H9 (cell line): ENCODE measurements around the gene NSG1. TPM values are rescaled to one million over a fixed set of nuclear protein-coding genes. Genes with fewer than 3 reads are reported as not detected.

Source experiments
- DNase-seq: peaks from one replicate; pipeline ENCODE4 v3.0.0-alpha.2; 2017
- H2AFZ ChIP-seq: one replicate; pipeline ENCODE4 v1.6.1; 2013; ENCODE audit warnings: mild to moderate bottlenecking, low read length, control low read depth, moderate library complexity
- H2AK5ac ChIP-seq: 2 replicates; pipeline ENCODE4 v1.6.1; 2013; ENCODE audit warnings: low read length, control low read depth, mixed read lengths; ENCODE audit not compliant: insufficient read length
- H2BK120ac ChIP-seq: one replicate; pipeline ENCODE4 v1.6.1; 2013; ENCODE audit warnings: low read depth, mild to moderate bottlenecking, low read length, control low read depth, inconsistent platforms; ENCODE audit not compliant: poor library complexity, severe bottlenecking
- H2BK12ac ChIP-seq: 2 replicates; pipeline ENCODE4 v1.6.1; 2013; ENCODE audit warnings: low read length, control low read depth, mixed read lengths, low read depth; ENCODE audit not compliant: insufficient read length
- H2BK15ac ChIP-seq: 2 replicates; pipeline ENCODE4 v1.6.1; 2013; ENCODE audit warnings: low read depth, low read length, control low read depth
- H2BK20ac ChIP-seq: one replicate; pipeline ENCODE4 v1.6.1; 2013; ENCODE audit warnings: low read depth, mild to moderate bottlenecking, low read length, control low read depth, inconsistent platforms; ENCODE audit not compliant: poor library complexity, severe bottlenecking
- H2BK5ac ChIP-seq: 2 replicates; pipeline ENCODE4 v1.6.1; 2013; ENCODE audit warnings: low read length, control low read depth, mixed read lengths; ENCODE audit not compliant: insufficient read length
- H3K14ac ChIP-seq: 2 replicates; pipeline ENCODE4 v1.6.1; 2013; ENCODE audit warnings: low read length, control low read depth; ENCODE audit not compliant: insufficient read depth
- H3K18ac ChIP-seq: 2 replicates; pipeline ENCODE4 v1.6.1; 2013; ENCODE audit warnings: low read depth, mild to moderate bottlenecking, mixed read lengths, low read length, control low read depth; ENCODE audit not compliant: insufficient read length
- H3K23ac ChIP-seq: 2 replicates; pipeline ENCODE4 v1.6.1; 2013; ENCODE audit warnings: low read length, control low read depth, mixed read lengths, low read depth; ENCODE audit not compliant: insufficient read length
- H3K23me2 ChIP-seq: 2 replicates; pipeline ENCODE4 v1.6.1; 2013; ENCODE audit warnings: low read depth, mild to moderate bottlenecking, mixed read lengths, low read length, control low read depth; ENCODE audit not compliant: insufficient read length, poor library complexity, severe bottlenecking
- H3K27ac ChIP-seq: 2 replicates; pipeline ENCODE4 v1.5.1; 2013; ENCODE audit warnings: low read length, control low read depth, mixed read lengths, low read depth; ENCODE audit not compliant: insufficient read length
- H3K27me3 ChIP-seq: 2 replicates; pipeline ENCODE4 v1.6.1; 2013; ENCODE audit warnings: low read length, control low read depth, inconsistent platforms; ENCODE audit not compliant: insufficient read depth
- H3K4ac ChIP-seq: 2 replicates; pipeline ENCODE4 v1.6.1; 2013; ENCODE audit warnings: low read depth, mild to moderate bottlenecking, control low read depth, inconsistent platforms, low read length, moderate library complexity
- H3K4me1 ChIP-seq: 2 replicates; pipeline ENCODE4 v1.6.1; 2013; ENCODE audit warnings: low read length, control low read depth, inconsistent platforms; ENCODE audit not compliant: insufficient read depth
- H3K4me2 ChIP-seq: 2 replicates; pipeline ENCODE4 v1.6.1; 2013; ENCODE audit warnings: low read length, control low read depth, mixed read lengths; ENCODE audit not compliant: insufficient read length, insufficient read depth
- H3K56ac ChIP-seq: 2 replicates; pipeline ENCODE4 v1.6.1; 2013; ENCODE audit warnings: low read depth, mild to moderate bottlenecking, mixed read lengths, low read length, control low read depth; ENCODE audit not compliant: insufficient read length
- H3K79me1 ChIP-seq: 2 replicates; pipeline ENCODE4 v1.6.1; 2013; ENCODE audit warnings: low read depth, mild to moderate bottlenecking, moderate library complexity, low read length, control low read depth, inconsistent platforms; ENCODE audit not compliant: insufficient read depth, poor library complexity, severe bottlenecking
- H3K79me2 ChIP-seq: 2 replicates; pipeline ENCODE4 v1.6.1; 2013; ENCODE audit warnings: low read length, control low read depth, inconsistent platforms; ENCODE audit not compliant: insufficient read depth
- H3K9ac ChIP-seq: 2 replicates; pipeline ENCODE4 v1.6.1; 2013; ENCODE audit warnings: low read length, control low read depth, mixed read lengths; ENCODE audit not compliant: insufficient read length; ENCODE audit errors: extremely low read depth
- H3K9me3 ChIP-seq: one replicate; pipeline ENCODE4 v1.6.1; 2013; ENCODE audit warnings: low read depth, low read length, inconsistent platforms; ENCODE audit not compliant: control insufficient read depth
- H3T11ph ChIP-seq: one replicate; pipeline ENCODE4 v1.6.1; 2013; ENCODE audit warnings: mild to moderate bottlenecking, low read length, control low read depth, inconsistent platforms
- H4K20me1 ChIP-seq: one replicate; pipeline ENCODE4 v1.6.1; 2013; ENCODE audit not compliant: control insufficient read depth, insufficient read length, insufficient read depth
- H4K5ac ChIP-seq: 2 replicates; pipeline ENCODE4 v1.6.1; 2013; ENCODE audit warnings: low read depth, mild to moderate bottlenecking, mixed read lengths, low read length, control low read depth; ENCODE audit not compliant: insufficient read length
- H4K8ac ChIP-seq: replicated peaks from 2 replicates; pipeline ENCODE4 v1.6.1; 2013; ENCODE audit warnings: low read length, control low read depth, mixed read lengths, low read depth; ENCODE audit not compliant: insufficient read length
- H4K91ac ChIP-seq: 2 replicates; pipeline ENCODE4 v1.6.1; 2013; ENCODE audit warnings: low read depth, mild to moderate bottlenecking, moderate library complexity, mixed read lengths, low read length, control low read depth; ENCODE audit not compliant: insufficient read length
- H3K27ac Mint-ChIP-seq, 3 experiments: 2 replicates in 2 of 3; 3 replicates in 1 of 3; pipeline ENCODE4 v1.8.0; 2020 to 2021; ENCODE audit warnings: mixed read lengths in 3 of 3, mild to moderate bottlenecking in 1 of 3, moderate library complexity in 1 of 3
- H3K27me3 Mint-ChIP-seq: 2 replicates; pipeline ENCODE4 v1.8.0; 2021; ENCODE audit warnings: low read depth, mild to moderate bottlenecking, moderate library complexity, mixed read lengths
- H3K36me3 Mint-ChIP-seq, 3 experiments: 2 replicates in 2 of 3; 3 replicates in 1 of 3; pipeline ENCODE4 v1.8.0; 2020 to 2021; ENCODE audit warnings: low read depth in 3 of 3, mixed read lengths in 3 of 3; ENCODE audit not compliant: insufficient read depth in 1 of 3
- H3K4me1 Mint-ChIP-seq, 2 experiments: 2 replicates each; pipeline ENCODE4 v1.8.0; 2020; ENCODE audit warnings: mixed read lengths in 2 of 2
- H3K4me3 Mint-ChIP-seq, 2 experiments: 2 replicates in 1 of 2; 3 replicates in 1 of 2; pipeline ENCODE4 v1.8.0; 2020 to 2021; ENCODE audit warnings: mild to moderate bottlenecking in 2 of 2, mixed read lengths in 2 of 2, moderate library complexity in 1 of 2
- H3K9me3 Mint-ChIP-seq, 2 experiments: 2 replicates in 1 of 2; 3 replicates in 1 of 2; pipeline ENCODE4 v1.8.0; 2020; ENCODE audit warnings: mild to moderate bottlenecking in 2 of 2, mixed read lengths in 2 of 2, moderate library complexity in 1 of 2
- CTCF ChIP-seq: fragments of 200-600 bp; sonication (generic); conservative IDR thresholded peaks from 3 replicates; pipeline ENCODE4 v1.8.0; 2021; ENCODE audit warnings: antibody characterized with exemption, mild to moderate bottlenecking
- WGBS: extraction: QIAGEN DNeasy Blood & Tissue Kit; methylation state at CpG from one replicate; pipeline ENCODE4 v1.1.7; 2013; ENCODE audit warnings: missing lambda C conversion rate, low lambda C conversion rate, mixed read lengths; ENCODE audit not compliant: insufficient read length; ENCODE audit errors: extremely low coverage; 5-methylcytosine and 5-hydroxymethylcytosine counted together
- total RNA-seq: library from RNA; stranded (reverse); gene quantifications from 2 replicates; pipeline ENCODE4 v1.2.1, GENCODE V29; 2021

NSG1 gene
- total RNA-seq, 1 experiment from 2014 or later: 9.3 TPM

- no peak overlapping the region for H4K8ac ChIP-seq
- no peak overlapping the region for H2AFZ ChIP-seq
- no peak overlapping the region for H3K18ac ChIP-seq
- H2AK5ac ChIP-seq: no peak overlapping the region
- H3K23ac ChIP-seq: no peak overlapping the region
- H2BK120ac ChIP-seq: no peak overlapping the region
- no peaks in the 10 kb centered on the region for H3K79me1 ChIP-seq
- H3K27me3 Mint-ChIP-seq: peaks cover 70% of the 10 kb centered on the region
- no peak overlapping the region for H3K27ac Mint-ChIP-seq
- H3K9me3 ChIP-seq: no peaks in the 10 kb centered on the region
- H3K27ac ChIP-seq: no peak overlapping the region
- H3K4ac ChIP-seq: no peak overlapping the region
- H3K4me1 ChIP-seq: peaks cover 5% of the 10 kb centered on the region; the same call in 1 of the 2 replicates
- H3K79me2 ChIP-seq: no peaks in the 10 kb centered on the region
- no peak for DNase-seq
- no peaks in the 10 kb centered on the region for H4K20me1 ChIP-seq
- H3K36me3 Mint-ChIP-seq: peaks cover 0 to 9% (median 9%) of the 10 kb centered on the region in 3 experiments; a peak in 6 of 7 replicates
- H3K23me2 ChIP-seq: no peaks in the 10 kb centered on the region
- H2BK15ac ChIP-seq: no peak overlapping the region
- no peaks in the 10 kb centered on the region for H3K9me3 Mint-ChIP-seq
- no peak overlapping the region for H3K4me3 Mint-ChIP-seq
- no peak overlapping the region for H3K9ac ChIP-seq
- no peak overlapping the region for H2BK12ac ChIP-seq
- H3T11ph ChIP-seq: no peak overlapping the region
- H2BK20ac ChIP-seq: no peak overlapping the region
- no peak overlapping the region for H2BK5ac ChIP-seq
- H4K91ac ChIP-seq: no peak overlapping the region
- H3K14ac ChIP-seq: no peak overlapping the region
- no peak overlapping the region for H4K5ac ChIP-seq
- no peak overlapping the region for H3K4me2 ChIP-seq
- no peak for TF ChIP-seq CTCF
- peaks cover 14 to 22% of the 10 kb centered on the region in 2 experiments for H3K4me1 Mint-ChIP-seq
- no peak overlapping the region for H3K56ac ChIP-seq
- no CpG with 5 or more reads among the region's 13 CpGs for WGBS
- H3K27me3 ChIP-seq: no peaks in the 10 kb centered on the region; the same call in 1 of the 2 replicates
Measured at GRCh38 chr4:4392501-4393183, 5.7 kb downstream of the NSG1 start.
